ENCODE data around the gene LPCAT3.

- TF ChIP-seq CTCF (IDR thresholded peaks at IDR 0.05; ENCODE audit: insufficient read depth, low read length): no peak
- no peak for TF ChIP-seq POLR2AphosphoS5 (IDR thresholded peaks at IDR 0.05; ENCODE audit: low read depth)
- TF ChIP-seq SPI1 (IDR thresholded peaks at IDR 0.05; ENCODE audit: borderline replicate concordance, low read depth): no peak
- TF ChIP-seq REST (IDR thresholded peaks at IDR 0.05; ENCODE audit: insufficient replicate concordance, low read depth): no peak
These were observed 366 bp downstream of the LPCAT3 start for GRCh38 chr12:7017870-7018349.

Data from HL-60 (cell line).